Smooth muscle cell of bladder (primary cell): ENCODE data around the gene INSM2. TPM values are rescaled to one million over a fixed set of nuclear protein-coding genes. Genes with fewer than 3 reads are reported as not detected.

ENCODE experiments used
- total RNA-seq: library from RNA; depleted of rRNA; stranded (reverse); fragments of >200 nt; gene quantifications from 2 replicates; pipeline ENCODE4 v1.2.3, GENCODE V29; 2014

INSM2 gene, protein sequence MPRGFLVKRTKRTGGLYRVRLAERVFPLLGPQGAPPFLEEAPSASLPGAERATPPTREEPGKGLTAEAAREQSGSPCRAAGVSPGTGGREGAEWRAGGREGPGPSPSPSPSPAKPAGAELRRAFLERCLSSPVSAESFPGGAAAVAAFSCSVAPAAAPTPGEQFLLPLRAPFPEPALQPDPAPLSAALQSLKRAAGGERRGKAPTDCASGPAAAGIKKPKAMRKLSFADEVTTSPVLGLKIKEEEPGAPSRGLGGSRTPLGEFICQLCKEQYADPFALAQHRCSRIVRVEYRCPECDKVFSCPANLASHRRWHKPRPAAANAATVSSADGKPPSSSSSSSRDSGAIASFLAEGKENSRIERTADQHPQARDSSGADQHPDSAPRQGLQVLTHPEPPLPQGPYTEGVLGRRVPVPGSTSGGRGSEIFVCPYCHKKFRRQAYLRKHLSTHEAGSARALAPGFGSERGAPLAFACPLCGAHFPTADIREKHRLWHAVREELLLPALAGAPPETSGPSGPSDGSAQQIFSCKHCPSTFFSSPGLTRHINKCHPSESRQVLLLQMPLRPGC
- not detected in 2 replicates for total RNA-seq

DNA sequence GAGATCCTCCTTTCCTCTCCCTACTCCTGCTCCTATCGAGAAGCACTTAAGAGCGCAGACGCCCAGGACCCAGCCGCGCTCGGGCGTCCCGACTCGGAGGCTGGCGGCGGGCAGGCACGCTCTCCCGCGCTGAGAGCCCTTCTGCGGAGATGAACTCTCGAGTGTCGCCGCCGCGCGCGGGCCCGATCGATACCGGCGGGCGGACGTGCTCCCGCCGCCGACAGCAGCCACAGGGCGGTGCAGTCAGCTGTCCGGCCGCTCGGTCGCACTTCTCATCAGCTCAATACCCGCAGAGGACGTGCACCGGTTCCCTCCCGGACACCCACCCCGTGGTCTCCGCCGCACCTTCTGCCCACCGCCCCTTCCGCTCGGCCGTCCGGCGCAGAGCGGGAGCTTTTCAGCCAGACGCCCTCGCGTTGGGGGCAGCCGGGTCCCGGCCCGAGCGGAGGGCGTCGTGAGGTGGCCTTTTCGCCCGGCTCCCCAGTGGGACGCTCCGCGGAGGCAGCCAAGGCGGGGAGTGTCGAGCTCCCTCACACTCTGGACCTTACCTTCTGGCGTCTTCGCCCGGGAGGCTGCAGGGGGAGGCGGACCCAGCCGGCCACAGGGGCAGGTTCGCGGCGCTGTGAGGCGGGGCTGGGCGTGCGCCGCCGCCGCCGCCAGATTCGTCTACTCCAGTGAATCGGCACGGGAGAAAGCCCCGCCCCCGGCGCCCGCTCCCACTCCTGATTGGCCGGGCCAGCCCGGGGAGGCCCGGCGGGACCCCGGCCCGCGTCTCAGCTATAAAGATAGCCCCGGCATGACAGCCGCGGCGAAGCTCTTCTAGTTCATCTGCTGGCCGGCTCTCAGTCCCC, at the start of gene INSM2:
INSM2 (plus strand) TSS at position 808 of the 851 bp plus-strand sequence. CDS start 89 bp downstream, outside the sequence.

Other genes with a start within 250 kb of the INSM2 start
- 205 and 262 TPM in 2 replicates for gene PSMA6, start 241.8 kb upstream of the INSM2 start, total RNA-seq
- 123 and 138 TPM in 2 replicates for gene NFKBIA, start 129.4 kb upstream of the INSM2 start, total RNA-seq